OCI-LY1 (cell line): ENCODE results near the gene SPATA13.

ENCODE experiments used
- H2AFZ ChIP-seq: fragments of 200-600 bp; sonication (generic), shearing (Covaris generic); 2 replicates; pipeline ENCODE4 v1.6.0; 2014; ENCODE audit warnings: antibody characterized with exemption, mild to moderate bottlenecking, low read length
- H3F3A ChIP-seq: fragments of 200-600 bp; sonication (generic), shearing (Covaris generic); 2 replicates; pipeline ENCODE4 v1.6.0; 2014; ENCODE audit warnings: mild to moderate bottlenecking, antibody characterized with exemption, low read length, moderate library complexity; ENCODE audit not compliant: insufficient read depth
- H3K27ac ChIP-seq: fragments of 200-600 bp; sonication (generic); 2 replicates; pipeline ENCODE4 v1.5.1; 2014; ENCODE audit warnings: low read length, mixed run types, mild to moderate bottlenecking, low read depth; ENCODE audit not compliant: poor library complexity, severe bottlenecking
- H3K27me3 ChIP-seq: fragments of 200-600 bp; sonication (generic); 2 replicates; pipeline ENCODE4 v1.6.0; 2014; ENCODE audit warnings: antibody characterized with exemption, mild to moderate bottlenecking, low read length, moderate library complexity; ENCODE audit not compliant: insufficient read depth
- H3K36me3 ChIP-seq: fragments of 200-600 bp; sonication (generic); 2 replicates; pipeline ENCODE4 v1.6.1; 2014; ENCODE audit warnings: mild to moderate bottlenecking, antibody characterized with exemption, low read length, moderate library complexity, mixed read lengths; ENCODE audit not compliant: insufficient read depth
- H3K4me1 ChIP-seq: fragments of 200-600 bp; sonication (generic); 2 replicates; pipeline ENCODE4 v1.5.1; 2014; ENCODE audit warnings: mild to moderate bottlenecking, low read length, moderate library complexity; ENCODE audit not compliant: insufficient read depth, severe bottlenecking
- H3K4me2 ChIP-seq: fragments of 200-600 bp; sonication (generic), shearing (Covaris generic); 2 replicates; pipeline ENCODE4 v1.6.1; 2014; ENCODE audit warnings: low read length
- H3K4me3 ChIP-seq: fragments of 200-600 bp; sonication (generic); 2 replicates; pipeline ENCODE4 v1.5.1; 2014; ENCODE audit warnings: low read length, low read depth, mild to moderate bottlenecking, mixed read lengths; ENCODE audit not compliant: poor library complexity, severe bottlenecking
- H3K79me2 ChIP-seq: fragments of 200-600 bp; shearing (Covaris generic); 2 replicates; pipeline ENCODE4 v1.6.1; 2016; ENCODE audit warnings: mixed run types, low read length, mixed read lengths; ENCODE audit not compliant: insufficient read depth
- H3K9ac ChIP-seq: fragments of 200-600 bp; sonication (generic), shearing (Covaris generic); 2 replicates; pipeline ENCODE4 v1.6.1; 2014; ENCODE audit warnings: mild to moderate bottlenecking, low read length, mixed read lengths
- H3K9me2 ChIP-seq: fragments of 200-600 bp; sonication (generic), shearing (Covaris generic); 2 replicates; pipeline ENCODE4 v1.6.1; 2014; ENCODE audit warnings: low read depth, mild to moderate bottlenecking, low read length, mixed read lengths
- H3K9me3 ChIP-seq: fragments of 200-600 bp; shearing (Covaris generic); 2 replicates; pipeline ENCODE4 v1.6.1; 2014; ENCODE audit warnings: low read length, mixed read lengths
- H4K20me1 ChIP-seq: fragments of 200-600 bp; sonication (generic), shearing (Covaris generic); 2 replicates; pipeline ENCODE4 v1.6.0; 2016; ENCODE audit warnings: mild to moderate bottlenecking, low read length; ENCODE audit not compliant: insufficient read depth
- CTCF ChIP-seq: fragments of 200-600 bp; sonication (generic), shearing (Covaris generic); IDR thresholded peaks from 2 replicates; pipeline ENCODE4 v1.5.1; 2017; ENCODE audit warnings: mild to moderate bottlenecking, antibody characterized with exemption, low read length, moderate library complexity, mixed read lengths
- EZH2 ChIP-seq: fragments of 200-600 bp; sonication (generic), shearing (Covaris generic); IDR thresholded peaks from 2 replicates; pipeline ENCODE4 v1.8.0; 2017; ENCODE audit warnings: borderline replicate concordance, mixed run types, mild to moderate bottlenecking, antibody characterized with exemption, low read length, moderate library complexity, mixed read lengths

The SPATA13 gene

DNA sequence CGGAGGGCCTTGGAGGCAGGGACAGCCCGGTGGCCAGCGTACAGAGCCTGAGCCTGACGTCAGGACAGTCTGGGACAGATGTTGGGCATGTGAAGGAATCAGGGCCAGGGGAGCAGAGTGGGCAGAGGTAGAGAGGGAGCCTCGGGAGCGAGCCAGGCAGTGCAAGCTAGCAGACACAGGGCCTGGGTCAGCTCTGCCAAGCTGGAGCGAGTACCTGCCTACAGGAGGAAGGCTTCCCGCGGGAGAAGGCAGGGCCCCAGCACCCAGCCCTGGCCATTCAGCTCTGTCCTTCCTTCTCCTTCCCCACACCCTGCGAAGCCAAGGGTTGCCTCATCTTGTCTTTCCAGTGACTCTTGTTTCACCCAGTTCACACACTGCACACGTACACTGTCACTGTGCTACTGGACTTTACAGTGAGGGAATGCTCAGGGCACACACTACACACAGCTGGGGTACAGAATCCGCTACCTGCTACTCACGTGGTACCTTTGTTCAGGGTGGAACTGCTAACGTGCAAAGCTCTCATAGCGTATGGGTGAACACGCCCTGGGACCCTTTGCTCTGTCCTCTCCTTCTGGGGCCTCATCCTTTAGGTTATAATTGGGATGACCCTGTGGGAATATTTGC, 139.1 kb downstream of the SPATA13 start:
- H3K4me1 ChIP-seq: no peaks in the 10 kb centered on the region

GRCh38 chr13:24301434-24301833, 140.9 kb downstream of the SPATA13 start:
- Histone ChIP-seq H3F3A (no peaks in the 10 kb centered on the region), H3K9me2 (no peaks in the 10 kb centered on the region), H3K4me1 (no peaks in the 10 kb centered on the region), H3K4me2 (no peak overlapping the region), H3K4me3 (no peak overlapping the region), H3K9me3 (no peaks in the 10 kb centered on the region), H3K27ac (no peak overlapping the region), H3K79me2 (no peaks in the 10 kb centered on the region), H2AFZ (no peak overlapping the region), H3K36me3 (no peaks in the 10 kb centered on the region), H3K9ac (no peak overlapping the region), H3K27me3 (no peaks in the 10 kb centered on the region; the same call in 1 of the 2 replicates), H4K20me1 (no peaks in the 10 kb centered on the region)
- no peak for TF ChIP-seq CTCF
- TF ChIP-seq EZH2: no peak

More for the DNA sequence above, 139.1 kb downstream of the SPATA13 start:
- H3F3A ChIP-seq: no peaks in the 10 kb centered on the region
- no peaks in the 10 kb centered on the region; the same call in 1 of the 2 replicates for H3K27me3 ChIP-seq
- no peak overlapping the region for H2AFZ ChIP-seq
- H3K4me2 ChIP-seq: no peak overlapping the region
- H3K9ac ChIP-seq: no peak overlapping the region
- H3K36me3 ChIP-seq: no peaks in the 10 kb centered on the region
- H3K4me3 ChIP-seq: no peak overlapping the region
- no peaks in the 10 kb centered on the region for H3K79me2 ChIP-seq
- no peaks in the 10 kb centered on the region for H3K9me2 ChIP-seq
- TF ChIP-seq EZH2 (no peak), CTCF (no peak)
- H4K20me1 ChIP-seq: no peaks in the 10 kb centered on the region
- no peaks in the 10 kb centered on the region for H3K9me3 ChIP-seq
- H3K27ac ChIP-seq: no peak overlapping the region

DNA sequence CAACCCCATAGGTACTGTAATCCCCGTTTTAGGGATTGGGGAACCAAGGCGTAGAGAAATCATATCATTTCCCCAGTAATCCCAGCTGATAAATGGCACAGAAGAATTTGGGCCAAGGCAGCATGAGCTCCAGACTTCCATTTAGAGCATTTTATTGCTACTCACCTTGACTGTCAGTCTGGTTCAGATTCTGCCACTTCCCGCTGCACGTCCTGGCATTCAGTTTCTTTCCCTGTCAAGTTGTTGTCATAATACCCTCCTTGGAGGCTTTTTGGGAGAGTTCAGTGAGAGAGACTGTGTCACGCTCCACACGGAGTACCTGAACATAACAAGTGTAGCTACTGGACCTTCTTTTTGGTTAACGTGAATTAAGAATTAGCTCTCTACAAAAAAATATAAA, 141.4 kb downstream of the SPATA13 start:
- no peak overlapping the region for H3K27ac ChIP-seq
- H3K27me3 ChIP-seq: no peaks in the 10 kb centered on the region; the same call in 1 of the 2 replicates
- H2AFZ ChIP-seq: no peak overlapping the region
- no peaks in the 10 kb centered on the region for H3K79me2 ChIP-seq
- no peak overlapping the region for H3K9ac ChIP-seq
- no peaks in the 10 kb centered on the region for H3K9me2 ChIP-seq
- no peaks in the 10 kb centered on the region for H3K4me1 ChIP-seq
- no peak for TF ChIP-seq CTCF
- TF ChIP-seq EZH2: no peak
- no peaks in the 10 kb centered on the region for H3K9me3 ChIP-seq
- no peaks in the 10 kb centered on the region for H3F3A ChIP-seq
- no peaks in the 10 kb centered on the region for H3K36me3 ChIP-seq
- no peaks in the 10 kb centered on the region for H4K20me1 ChIP-seq
- no peak overlapping the region for H3K4me3 ChIP-seq
- H3K4me2 ChIP-seq: no peak overlapping the region
